GM12875 (cell line): ENCODE measurements around the gene ASPN.

Experiments used
- H3K4me3 ChIP-seq: one replicate; pipeline ENCODE4 v1.5.1; 2011; ENCODE audit warnings: low read depth, low read length, control low read depth
- TF ChIP-seq, protein P1 (sequence below): IDR thresholded peaks from 2 replicates; pipeline ENCODE4 v1.5.1; 2011; ENCODE audit warnings: low read depth, mild to moderate bottlenecking, control low read depth, inconsistent platforms, low read length, moderate library complexity, borderline replicate concordance; ENCODE audit not compliant: insufficient read depth

Gene ASPN

GRCh38 chr9:92478783-92479182, 3.5 kb downstream of the ASPN start:
- no peak overlapping the region for H3K4me3 ChIP-seq
- TF ChIP-seq, protein P1, sequence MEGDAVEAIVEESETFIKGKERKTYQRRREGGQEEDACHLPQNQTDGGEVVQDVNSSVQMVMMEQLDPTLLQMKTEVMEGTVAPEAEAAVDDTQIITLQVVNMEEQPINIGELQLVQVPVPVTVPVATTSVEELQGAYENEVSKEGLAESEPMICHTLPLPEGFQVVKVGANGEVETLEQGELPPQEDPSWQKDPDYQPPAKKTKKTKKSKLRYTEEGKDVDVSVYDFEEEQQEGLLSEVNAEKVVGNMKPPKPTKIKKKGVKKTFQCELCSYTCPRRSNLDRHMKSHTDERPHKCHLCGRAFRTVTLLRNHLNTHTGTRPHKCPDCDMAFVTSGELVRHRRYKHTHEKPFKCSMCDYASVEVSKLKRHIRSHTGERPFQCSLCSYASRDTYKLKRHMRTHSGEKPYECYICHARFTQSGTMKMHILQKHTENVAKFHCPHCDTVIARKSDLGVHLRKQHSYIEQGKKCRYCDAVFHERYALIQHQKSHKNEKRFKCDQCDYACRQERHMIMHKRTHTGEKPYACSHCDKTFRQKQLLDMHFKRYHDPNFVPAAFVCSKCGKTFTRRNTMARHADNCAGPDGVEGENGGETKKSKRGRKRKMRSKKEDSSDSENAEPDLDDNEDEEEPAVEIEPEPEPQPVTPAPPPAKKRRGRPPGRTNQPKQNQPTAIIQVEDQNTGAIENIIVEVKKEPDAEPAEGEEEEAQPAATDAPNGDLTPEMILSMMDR, result no peak

DNA sequence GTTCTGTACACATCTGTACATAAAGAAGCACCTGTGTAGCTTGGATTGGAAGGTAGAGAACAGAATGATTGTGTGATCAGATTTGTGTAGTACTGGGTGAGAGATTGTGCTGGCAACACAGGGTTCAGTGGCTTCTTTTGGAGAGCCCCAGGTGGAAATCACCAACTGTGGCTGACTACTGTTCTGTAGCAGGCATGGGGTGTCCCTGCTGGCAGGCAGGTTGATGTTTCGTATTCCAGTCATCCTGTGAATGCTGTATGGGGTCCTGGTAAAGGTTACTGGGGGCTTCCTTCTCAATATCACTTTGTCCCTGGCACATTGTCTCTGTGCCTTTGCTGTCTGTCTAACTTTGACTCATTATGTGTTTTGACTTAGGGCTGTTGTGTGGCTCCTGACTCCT, 5.3 kb downstream of the ASPN start:
- H3K4me3 ChIP-seq, result no peak overlapping the region
- TF ChIP-seq, protein P1, result no peak

- TF ChIP-seq, protein P1, result no peak
- no peak overlapping the region for H3K4me3 ChIP-seq
These were observed 7.7 kb downstream of the ASPN start for GRCh38 chr9:92474587-92474986.

GRCh38 chr9:92468206-92468605, 14.1 kb downstream of the ASPN start:
- TF ChIP-seq, protein P1, result no peak
- no peak overlapping the region for H3K4me3 ChIP-seq

GRCh38 chr9:92467511-92467910, 14.8 kb downstream of the ASPN start:
- TF ChIP-seq, protein P1, result no peak

GRCh38 chr9:92467041-92467440, 15.3 kb downstream of the ASPN start:
- TF ChIP-seq, protein P1, result no peak
- H3K4me3 ChIP-seq, result no peak overlapping the region

More at GRCh38 chr9:92467511-92467910, 14.8 kb downstream of the ASPN start:
- H3K4me3 ChIP-seq, result no peak overlapping the region

DNA sequence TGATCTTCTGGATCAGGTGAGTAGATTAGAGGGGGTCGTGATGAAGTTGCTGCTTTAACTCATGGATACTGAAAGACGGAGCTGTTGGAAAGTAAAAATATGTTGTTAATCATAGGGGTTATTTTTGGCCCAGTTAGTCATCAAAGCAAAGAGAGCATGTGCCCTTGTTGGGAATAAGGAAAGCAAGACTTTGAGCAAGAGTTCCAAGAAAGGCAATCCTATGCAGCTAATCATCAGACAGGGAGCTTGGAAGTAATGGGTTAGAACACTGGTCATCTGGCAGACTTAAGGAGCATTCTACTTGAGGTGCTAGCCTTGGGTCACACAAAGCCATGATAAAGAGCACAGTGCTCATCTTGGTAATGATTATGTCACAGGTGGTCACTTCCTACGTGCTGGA, 18.3 kb downstream of the ASPN start:
- TF ChIP-seq, protein P1, result no peak
- H3K4me3 ChIP-seq, result no peak overlapping the region
